Measurements from ENCODE around the gene DYNLL2.

DNA sequence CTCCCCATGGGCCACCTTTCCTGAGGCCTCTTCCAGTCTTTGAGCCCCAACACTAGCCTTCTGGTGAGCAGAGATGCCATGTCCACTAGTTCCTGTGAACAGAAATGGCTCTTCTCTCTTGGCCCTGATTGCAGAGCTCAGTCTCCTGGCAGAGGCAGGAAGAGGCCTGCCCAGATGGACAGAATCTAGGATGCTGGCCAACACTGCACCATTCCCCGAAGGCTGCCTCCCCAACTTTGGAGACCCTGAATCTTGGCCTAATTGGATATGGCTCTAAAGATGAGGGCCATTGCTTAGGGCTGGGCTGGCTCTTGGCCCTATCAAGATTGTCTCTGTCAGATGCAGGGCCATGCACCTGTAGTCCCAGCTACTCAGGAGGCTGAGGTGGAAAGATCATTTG, 18.0 kb upstream of the DYNLL2 start:
- TF ChIP-seq, protein P1, sequence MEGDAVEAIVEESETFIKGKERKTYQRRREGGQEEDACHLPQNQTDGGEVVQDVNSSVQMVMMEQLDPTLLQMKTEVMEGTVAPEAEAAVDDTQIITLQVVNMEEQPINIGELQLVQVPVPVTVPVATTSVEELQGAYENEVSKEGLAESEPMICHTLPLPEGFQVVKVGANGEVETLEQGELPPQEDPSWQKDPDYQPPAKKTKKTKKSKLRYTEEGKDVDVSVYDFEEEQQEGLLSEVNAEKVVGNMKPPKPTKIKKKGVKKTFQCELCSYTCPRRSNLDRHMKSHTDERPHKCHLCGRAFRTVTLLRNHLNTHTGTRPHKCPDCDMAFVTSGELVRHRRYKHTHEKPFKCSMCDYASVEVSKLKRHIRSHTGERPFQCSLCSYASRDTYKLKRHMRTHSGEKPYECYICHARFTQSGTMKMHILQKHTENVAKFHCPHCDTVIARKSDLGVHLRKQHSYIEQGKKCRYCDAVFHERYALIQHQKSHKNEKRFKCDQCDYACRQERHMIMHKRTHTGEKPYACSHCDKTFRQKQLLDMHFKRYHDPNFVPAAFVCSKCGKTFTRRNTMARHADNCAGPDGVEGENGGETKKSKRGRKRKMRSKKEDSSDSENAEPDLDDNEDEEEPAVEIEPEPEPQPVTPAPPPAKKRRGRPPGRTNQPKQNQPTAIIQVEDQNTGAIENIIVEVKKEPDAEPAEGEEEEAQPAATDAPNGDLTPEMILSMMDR (IDR thresholded peaks at IDR 0.05): no peak
- TF ChIP-seq POLR2A (IDR thresholded peaks at IDR 0.05): no peak
